ENCODE measurements around the gene KMT5C. TPM values are rescaled to one million over a fixed set of nuclear protein-coding genes. Genes with fewer than 3 reads are reported as not detected.

The KMT5C gene
- total RNA-seq, 3 donors from 2014 or later (not counting 1 experiment from before 2014, with no cell fraction given) = 44.5 to 147 (median 46.8) TPM

GRCh38 chr19:55310498-55310897, 29.2 kb upstream of the KMT5C start:
- Histone ChIP-seq H3K27ac (ENCODE audit: low read length) (no peak overlapping the region), H3K4me1 (ENCODE audit: control insufficient read depth, insufficient read depth, low read length) (no peaks in the 10 kb centered on the region), H3K27me3 (ENCODE audit: control insufficient read depth, insufficient read depth, low read length) (no peaks in the 10 kb centered on the region), H3K9me3 (ENCODE audit: control insufficient read depth, insufficient read depth, low read length) (no peaks in the 10 kb centered on the region), H3K4me3 (ENCODE audit: low read length) (no peak overlapping the region), H3K36me3 (ENCODE audit: control insufficient read depth, insufficient read depth, low read length) (no peaks in the 10 kb centered on the region)
- Mint-ChIP-seq H3K27ac (no peak overlapping the region), H3K4me3 (no peak overlapping the region), H3K9me3 (no peaks in the 10 kb centered on the region), H3K4me1 (no peaks in the 10 kb centered on the region), H3K36me3 (no peaks in the 10 kb centered on the region), H3K27me3 (ENCODE audit: low read depth in 2 of 2) (no peaks in the 10 kb centered on the region)
- no peak for ATAC-seq
- intact Hi-C loops (cut with micrococcal nuclease) = no loop called here
- DNase-seq = no peak
- 85% methylated on average over 7 of the region's 7 CpGs for WGBS (ENCODE audit: insufficient coverage)
- TF ChIP-seq CTCF (IDR thresholded peaks at IDR 0.05) = no peak

- Histone ChIP-seq H3K36me3 (ENCODE audit: control insufficient read depth, insufficient read depth, low read length) (no peaks in the 10 kb centered on the region), H3K27me3 (ENCODE audit: control insufficient read depth, insufficient read depth, low read length) (no peaks in the 10 kb centered on the region), H3K4me1 (ENCODE audit: control insufficient read depth, insufficient read depth, low read length) (no peaks in the 10 kb centered on the region), H3K9me3 (ENCODE audit: control insufficient read depth, insufficient read depth, low read length) (no peaks in the 10 kb centered on the region), H3K27ac (ENCODE audit: low read length) (no peak overlapping the region), H3K4me3 (ENCODE audit: low read length) (no peak overlapping the region)
- Mint-ChIP-seq H3K4me3 (no peak overlapping the region), H3K9me3 (no peaks in the 10 kb centered on the region), H3K27me3 (ENCODE audit: low read depth in 2 of 2) (no peaks in the 10 kb centered on the region), H3K36me3 (no peaks in the 10 kb centered on the region), H3K27ac (no peak overlapping the region), H3K4me1 (no peaks in the 10 kb centered on the region)
- intact Hi-C loops (cut with micrococcal nuclease) = no loop called here
- WGBS (ENCODE audit: insufficient coverage) = 91% methylated on average over 9 of the region's 9 CpGs
- no peak for DNase-seq
- ATAC-seq = no peak
- no peak for TF ChIP-seq CTCF (IDR thresholded peaks at IDR 0.05)
Observed at GRCh38 chr19:55311397-55311796, 28.3 kb upstream of the KMT5C start.

GRCh38 chr19:55311797-55312196, 27.9 kb upstream of the KMT5C start:
- Mint-ChIP-seq H3K9me3 (no peaks in the 10 kb centered on the region), H3K36me3 (no peaks in the 10 kb centered on the region), H3K4me1 (no peaks in the 10 kb centered on the region), H3K27me3 (ENCODE audit: low read depth in 2 of 2) (no peaks in the 10 kb centered on the region), H3K4me3 (no peak overlapping the region), H3K27ac (no peak overlapping the region)
- intact Hi-C loops (cut with micrococcal nuclease) = no loop called here
- WGBS (ENCODE audit: insufficient coverage) = 93% methylated on average over 15 of the region's 18 CpGs
- ATAC-seq = no peak
- DNase-seq = no peak
- H3K36me3 ChIP-seq (ENCODE audit: control insufficient read depth, insufficient read depth, low read length) = no peaks in the 10 kb centered on the region
- H3K27me3 ChIP-seq (ENCODE audit: control insufficient read depth, insufficient read depth, low read length) = no peaks in the 10 kb centered on the region
- no peak overlapping the region for H3K4me3 ChIP-seq (ENCODE audit: low read length)
- no peak overlapping the region for H3K27ac ChIP-seq (ENCODE audit: low read length)
- TF ChIP-seq CTCF (IDR thresholded peaks at IDR 0.05) = no peak
- H3K9me3 ChIP-seq (ENCODE audit: control insufficient read depth, insufficient read depth, low read length) = no peaks in the 10 kb centered on the region
- no peaks in the 10 kb centered on the region for H3K4me1 ChIP-seq (ENCODE audit: control insufficient read depth, insufficient read depth, low read length)

Data from natural killer cell (primary cell).